Measurements from ENCODE around the gene SYNJ2. TPM values are rescaled to one million over a fixed set of nuclear protein-coding genes. Genes with fewer than 3 reads are reported as not detected.

SYNJ2 gene
- total RNA-seq, 1 donor from 2014 or later, result 4.5 TPM

DNA sequence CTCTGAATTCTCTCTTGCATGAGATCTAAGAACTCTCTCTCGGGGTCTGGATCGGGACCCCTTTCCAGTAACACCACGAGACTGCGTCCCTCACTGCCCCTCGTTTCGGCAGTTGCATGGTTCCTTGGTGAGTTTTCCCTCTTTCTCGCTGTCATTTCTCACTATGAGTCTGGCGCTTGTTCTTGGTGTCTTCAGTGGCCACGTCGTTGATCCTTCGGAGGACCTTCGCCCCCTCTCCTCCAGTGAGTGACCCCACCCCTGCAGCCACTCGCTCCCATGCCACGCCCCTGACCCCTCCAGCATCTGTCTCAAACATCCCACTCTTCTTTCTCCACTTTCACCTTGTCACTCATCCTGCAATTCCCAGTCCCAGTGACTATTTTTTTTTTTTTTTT lies 23.0 kb downstream of the SYNJ2 start:
- Histone ChIP-seq H3K9me3 (no peaks in the 10 kb centered on the region), H3K27me3 (ENCODE audit: low read depth) (no peaks in the 10 kb centered on the region), H3K4me3 (no peak overlapping the region), H3K36me3 (no peaks in the 10 kb centered on the region), H3K4me1 (peaks cover 45% of the 10 kb centered on the region), H3K27ac (peak overlapping the region; percentile 74)
- no peak for ATAC-seq
- intact Hi-C loops (cut with DNase I), result no loop called here
- TF ChIP-seq, protein P1, sequence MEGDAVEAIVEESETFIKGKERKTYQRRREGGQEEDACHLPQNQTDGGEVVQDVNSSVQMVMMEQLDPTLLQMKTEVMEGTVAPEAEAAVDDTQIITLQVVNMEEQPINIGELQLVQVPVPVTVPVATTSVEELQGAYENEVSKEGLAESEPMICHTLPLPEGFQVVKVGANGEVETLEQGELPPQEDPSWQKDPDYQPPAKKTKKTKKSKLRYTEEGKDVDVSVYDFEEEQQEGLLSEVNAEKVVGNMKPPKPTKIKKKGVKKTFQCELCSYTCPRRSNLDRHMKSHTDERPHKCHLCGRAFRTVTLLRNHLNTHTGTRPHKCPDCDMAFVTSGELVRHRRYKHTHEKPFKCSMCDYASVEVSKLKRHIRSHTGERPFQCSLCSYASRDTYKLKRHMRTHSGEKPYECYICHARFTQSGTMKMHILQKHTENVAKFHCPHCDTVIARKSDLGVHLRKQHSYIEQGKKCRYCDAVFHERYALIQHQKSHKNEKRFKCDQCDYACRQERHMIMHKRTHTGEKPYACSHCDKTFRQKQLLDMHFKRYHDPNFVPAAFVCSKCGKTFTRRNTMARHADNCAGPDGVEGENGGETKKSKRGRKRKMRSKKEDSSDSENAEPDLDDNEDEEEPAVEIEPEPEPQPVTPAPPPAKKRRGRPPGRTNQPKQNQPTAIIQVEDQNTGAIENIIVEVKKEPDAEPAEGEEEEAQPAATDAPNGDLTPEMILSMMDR (IDR thresholded peaks at IDR 0.05), result no peak
- peak; percentile 39 for DNase-seq

DNA sequence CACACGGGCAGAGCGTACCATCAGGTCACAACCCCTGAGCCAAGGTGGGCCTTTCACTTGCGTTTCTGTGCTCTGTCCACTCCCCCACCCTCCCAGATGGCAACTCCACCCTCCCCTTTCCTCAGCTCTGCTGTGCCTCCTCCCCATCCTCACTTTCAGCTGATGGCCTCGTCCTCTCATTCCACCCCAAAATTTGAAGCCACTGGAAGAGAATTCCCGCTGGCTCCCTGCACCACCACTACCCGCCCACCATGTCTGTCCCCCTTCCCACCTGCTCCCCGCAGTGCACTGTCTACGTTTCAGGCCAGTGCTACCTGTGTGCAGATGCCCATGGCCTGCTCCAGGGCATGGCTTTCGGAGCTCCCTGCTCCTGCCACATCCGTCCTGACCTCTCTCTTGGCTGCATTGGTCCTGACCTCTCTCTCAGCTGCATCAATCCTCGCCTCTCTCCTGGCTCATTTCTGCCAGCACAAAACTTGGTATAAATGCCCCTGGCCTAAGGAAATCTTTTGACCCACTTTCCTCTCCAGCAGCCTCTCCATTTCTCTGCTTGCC lies 24.0 kb downstream of the SYNJ2 start:
- Histone ChIP-seq H3K4me3 (no peak overlapping the region), H3K36me3 (no peaks in the 10 kb centered on the region), H3K27me3 (ENCODE audit: low read depth) (no peaks in the 10 kb centered on the region), H3K4me1 (peaks cover 48% of the 10 kb centered on the region), H3K9me3 (no peaks in the 10 kb centered on the region), H3K27ac (no peak overlapping the region)
- DNase-seq (peak; percentile 14), ATAC-seq (no peak)
- TF ChIP-seq, protein P1 (IDR thresholded peaks at IDR 0.05), result no peak
- intact Hi-C loops (cut with DNase I), result no loop called here

DNA sequence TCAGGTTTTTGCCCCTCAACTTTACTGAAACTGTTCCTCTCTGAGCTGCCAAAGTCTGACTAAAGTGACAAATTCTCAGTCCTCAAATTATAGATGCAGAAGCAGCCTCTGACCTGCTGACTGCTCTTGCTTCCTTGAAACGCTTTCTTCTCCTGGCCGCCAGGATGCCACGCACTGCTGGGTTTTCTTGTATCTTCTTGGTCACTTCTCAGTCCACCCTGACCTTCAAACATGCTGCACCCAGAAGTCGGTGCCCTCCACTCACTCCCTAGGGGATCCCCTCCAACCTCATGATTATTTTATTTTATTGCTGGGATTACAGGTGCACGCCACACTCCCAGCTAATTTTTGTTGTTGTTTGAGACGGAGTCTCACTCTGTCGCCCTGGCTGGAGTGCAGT lies 24.7 kb downstream of the SYNJ2 start:
- no peaks in the 10 kb centered on the region for H3K36me3 ChIP-seq
- ATAC-seq (no peak), DNase-seq (peak; percentile 12)
- TF ChIP-seq, protein P1 (IDR thresholded peaks at IDR 0.05), result no peak
- no peak overlapping the region for H3K27ac ChIP-seq
- H3K27me3 ChIP-seq (ENCODE audit: low read depth), result no peaks in the 10 kb centered on the region
- intact Hi-C loops (cut with DNase I), result no loop called here
- peaks cover 48% of the 10 kb centered on the region for H3K4me1 ChIP-seq
- H3K4me3 ChIP-seq, result no peak overlapping the region
- no peaks in the 10 kb centered on the region for H3K9me3 ChIP-seq

DNA sequence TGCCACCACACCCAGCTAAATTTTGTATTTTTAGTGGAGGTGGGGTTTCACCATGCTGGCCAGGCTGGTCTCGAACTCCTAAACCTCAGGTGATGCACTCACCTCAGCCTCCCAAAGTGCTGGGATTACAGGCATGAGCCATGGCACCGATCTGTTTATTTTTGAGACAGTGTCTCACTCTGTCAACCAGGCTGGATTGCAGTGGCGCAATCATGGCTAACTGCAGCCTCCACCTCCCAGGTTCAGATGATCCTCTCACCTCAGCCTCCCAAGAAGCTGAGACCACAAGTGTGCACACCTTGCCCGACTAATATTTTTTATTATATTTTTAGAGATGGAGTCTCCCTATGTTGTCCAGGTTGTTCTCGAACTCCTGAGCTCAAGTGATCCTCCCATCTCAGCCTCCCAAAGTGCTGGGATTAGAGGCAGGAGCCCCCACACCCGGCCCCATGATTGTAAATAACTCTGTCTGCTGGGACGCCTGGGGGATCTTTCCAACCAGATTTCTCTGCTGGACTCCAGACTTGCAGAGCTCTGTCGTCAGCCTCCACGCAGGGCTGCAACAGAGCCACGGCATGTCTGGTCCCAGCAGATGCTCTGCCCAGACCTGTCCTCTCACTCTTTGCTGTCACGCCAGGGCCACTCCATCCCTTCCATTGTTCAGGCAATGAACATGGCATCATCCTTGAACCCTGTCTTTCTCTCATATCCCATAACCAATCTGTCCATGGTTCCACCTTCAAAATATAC lies 25.3 kb downstream of the SYNJ2 start:
- Histone ChIP-seq H3K36me3 (no peaks in the 10 kb centered on the region), H3K27me3 (ENCODE audit: low read depth) (no peaks in the 10 kb centered on the region), H3K4me1 (peaks cover 48% of the 10 kb centered on the region), H3K4me3 (no peak overlapping the region), H3K27ac (no peak overlapping the region), H3K9me3 (no peaks in the 10 kb centered on the region)
- DNase-seq (peak; percentile 20), ATAC-seq (no peak)
- TF ChIP-seq, protein P1 (IDR thresholded peaks at IDR 0.05), result no peak
- intact Hi-C loops (cut with DNase I), result no loop called here

DNA sequence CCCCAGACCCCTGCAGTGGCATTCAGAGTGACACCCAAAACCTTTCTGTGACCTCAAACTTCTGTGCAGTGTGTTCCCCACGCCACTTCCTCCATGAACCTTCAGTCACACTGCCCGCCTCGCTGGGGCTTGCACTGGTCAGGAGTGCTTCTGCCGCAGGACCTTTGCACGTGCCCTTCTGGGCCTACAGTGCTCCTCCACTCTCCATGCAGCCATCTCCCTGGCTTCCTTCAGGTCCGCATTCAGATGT lies 27.1 kb downstream of the SYNJ2 start:
- TF ChIP-seq, protein P1 (IDR thresholded peaks at IDR 0.05), result no peak
- Histone ChIP-seq H3K4me3 (no peak overlapping the region), H3K27me3 (ENCODE audit: low read depth) (no peaks in the 10 kb centered on the region), H3K27ac (peak overlapping the region; percentile 46), H3K9me3 (no peaks in the 10 kb centered on the region), H3K36me3 (no peaks in the 10 kb centered on the region), H3K4me1 (peaks cover 30% of the 10 kb centered on the region)
- peak; percentile 60 for DNase-seq
- ATAC-seq, result peak; percentile 14 to 62
- intact Hi-C loops (cut with DNase I), result no loop called here
